Liver (tissue), 9 donors: Measurements from ENCODE around the gene FBXW9. TPM values are rescaled to one million over a fixed set of nuclear protein-coding genes. Genes with fewer than 3 reads are reported as not detected.

ENCODE experiments used
- DNase-seq: peaks from one replicate; pipeline ENCODE4 v3.0.0-alpha.2; 2017; ENCODE audit warnings: low spot score
- H3K27ac ChIP-seq, 2 donors: one replicate each; pipeline ENCODE4 v1.7.0; 2013; ENCODE audit warnings: inconsistent platforms in 2 of 2, low read length in 2 of 2, control low read depth in 1 of 2, low read depth in 1 of 2, mild to moderate bottlenecking in 1 of 2
- H3K27me3 ChIP-seq, 4 donors: one replicate each; pipeline versions ENCODE4 v1.6.1 to v1.7.0; 2013; ENCODE audit warnings: low read length in 3 of 4, inconsistent platforms in 1 of 4, mild to moderate bottlenecking in 1 of 4, moderate library complexity in 1 of 4; ENCODE audit not compliant: control insufficient read depth in 4 of 4, insufficient read depth in 4 of 4
- H3K36me3 ChIP-seq, 4 donors: one replicate each; pipeline versions ENCODE4 v1.6.1 to v1.7.0; 2013; ENCODE audit warnings: low read length in 3 of 4, mild to moderate bottlenecking in 3 of 4, low read depth in 1 of 4, moderate library complexity in 1 of 4; ENCODE audit not compliant: control insufficient read depth in 4 of 4, insufficient read depth in 3 of 4
- H3K4me1 ChIP-seq, 4 donors: one replicate each; pipeline versions ENCODE4 v1.6.1 to v1.7.0; 2013; ENCODE audit warnings: low read length in 3 of 4, mild to moderate bottlenecking in 3 of 4, moderate library complexity in 1 of 4; ENCODE audit not compliant: control insufficient read depth in 4 of 4, insufficient read depth in 4 of 4
- H3K4me3 ChIP-seq, 3 donors: one replicate each; pipeline versions ENCODE4 v1.6.1 to v1.7.0; 2013; ENCODE audit warnings: low read length in 3 of 3, control low read depth in 1 of 3, low read depth in 1 of 3, mild to moderate bottlenecking in 1 of 3
- H3K9ac ChIP-seq, 2 donors: one replicate each; pipeline ENCODE4 v1.7.0; 2013; ENCODE audit warnings: low read length in 2 of 2, mild to moderate bottlenecking in 2 of 2, moderate library complexity in 2 of 2, control low read depth in 1 of 2, low read depth in 1 of 2
- H3K9me3 ChIP-seq, 4 donors: one replicate each; pipeline versions ENCODE4 v1.6.1 to v1.7.0; 2013; ENCODE audit warnings: low read length in 3 of 4; ENCODE audit not compliant: control insufficient read depth in 4 of 4
- ATF3 ChIP-seq: IDR thresholded peaks from 2 replicates; pipeline ENCODE4 v1.6.1; 2016; ENCODE audit warnings: antibody characterized with exemption
- EGR1 ChIP-seq, 2 donors: IDR thresholded peaks; 2 replicates each; pipeline ENCODE4 v1.6.1; 2016 to 2018; ENCODE audit warnings: antibody characterized with exemption in 2 of 2, low read depth in 2 of 2
- FOXA1 ChIP-seq: IDR thresholded peaks from 2 replicates; pipeline ENCODE4 v1.6.1; 2016; ENCODE audit warnings: antibody characterized with exemption
- FOXA2 ChIP-seq: IDR thresholded peaks from 2 replicates; pipeline ENCODE4 v1.6.1; 2016; ENCODE audit warnings: antibody characterized with exemption
- GABPA ChIP-seq, 2 donors: IDR thresholded peaks in 1 of 2; conservative IDR thresholded peaks in 1 of 2; 2 replicates each; pipeline ENCODE4 v1.6.1; 2016; ENCODE audit warnings: antibody characterized with exemption in 2 of 2, mild to moderate bottlenecking in 1 of 2, moderate library complexity in 1 of 2
- HNF4A ChIP-seq, 2 donors: conservative IDR thresholded peaks; 2 replicates each; pipeline ENCODE4 v1.6.1; 2016; ENCODE audit warnings: antibody characterized with exemption in 2 of 2, mild to moderate bottlenecking in 2 of 2
- HNF4G ChIP-seq: IDR thresholded peaks from 2 replicates; pipeline ENCODE4 v1.6.1; 2016; ENCODE audit warnings: antibody characterized with exemption
- JUND ChIP-seq, 2 donors: IDR thresholded peaks; 2 replicates each; pipeline ENCODE4 v1.6.1; 2016; ENCODE audit warnings: antibody characterized with exemption in 2 of 2
- MAX ChIP-seq: IDR thresholded peaks from 2 replicates; pipeline ENCODE4 v1.6.1; 2016; ENCODE audit warnings: antibody characterized with exemption
- NR2F2 ChIP-seq: IDR thresholded peaks from 2 replicates; pipeline ENCODE4 v1.6.1; 2016; ENCODE audit warnings: antibody characterized with exemption
- RAD21 ChIP-seq, 2 donors: IDR thresholded peaks; 2 replicates each; pipeline ENCODE4 v1.6.1; 2016; ENCODE audit warnings: antibody characterized with exemption in 2 of 2, mild to moderate bottlenecking in 2 of 2
- REST ChIP-seq: IDR thresholded peaks from 2 replicates; pipeline ENCODE4 v1.6.1; 2016; ENCODE audit warnings: antibody characterized with exemption, mild to moderate bottlenecking
- RXRA ChIP-seq, 2 donors: IDR thresholded peaks; 2 replicates each; pipeline ENCODE4 v1.6.1; 2017 to 2018; ENCODE audit warnings: antibody characterized with exemption in 2 of 2, mild to moderate bottlenecking in 1 of 2
- SP1 ChIP-seq: IDR thresholded peaks from 2 replicates; pipeline ENCODE4 v1.6.1; 2018; ENCODE audit warnings: antibody characterized with exemption, mild to moderate bottlenecking
- TAF1 ChIP-seq: conservative IDR thresholded peaks from 2 replicates; pipeline ENCODE4 v1.6.1; 2016; ENCODE audit warnings: antibody characterized with exemption, mild to moderate bottlenecking
- YY1 ChIP-seq: IDR thresholded peaks from 2 replicates; pipeline ENCODE4 v1.6.1; 2016; ENCODE audit warnings: antibody characterized with exemption, mild to moderate bottlenecking
- WGBS: extraction: QIAGEN DNeasy Blood & Tissue Kit; methylation state at CpG from one replicate; pipeline ENCODE4 v1.1.7; 2013; 5-methylcytosine and 5-hydroxymethylcytosine counted together
- polyA plus RNA-seq, 2 donors: library from polyadenylated mRNA; stranded (reverse) in 1 of 2; unstranded in 1 of 2; fragments of 200-250 nt in 1 of 2; fragments of >200 nt in 1 of 2; fragmentation: Nextera tagmentation in 1 of 2; extraction: Ambion mirVana in 1 of 2; gene quantifications; one replicate each; pipeline versions ENCODE4 v1.2.1 to v1.2.3, GENCODE V29; 2013 to 2015
- total RNA-seq, 2 donors: library from RNA; depleted of rRNA; stranded (reverse); fragments of >200 nt; gene quantifications; one replicate each; pipeline ENCODE4 v1.2.3, GENCODE V29; 2014
- TF ChIP-seq, protein P1 (sequence below): fragments of 150-350 bp; IDR thresholded peaks from 2 replicates; pipeline ENCODE4 v1.5.1; 2017; ENCODE audit warnings: improper control_type of control experiment, low read depth, low read length; ENCODE audit not compliant: missing input control
- TF ChIP-seq, protein P2 (sequence below): IDR thresholded peaks from 2 replicates; pipeline ENCODE4 v1.6.1; 2016; ENCODE audit warnings: antibody characterized with exemption
- donor health status: healthy.
- donor health status: healthy.
- donor health status: healthy.
- donor health status: healthy.
- donor health status: healthy.

FBXW9 gene
- total and polyA plus RNA-seq, 4 donors: 2.3 to 4.0 (median 3.0) TPM

GRCh38 chr19:12672744-12673143, 23.7 kb downstream of the FBXW9 start:
- no peak overlapping the region for H3K9ac ChIP-seq
- no peak for DNase-seq
- H3K4me3 ChIP-seq: no peak overlapping the region
- no peaks in the 10 kb centered on the region for H3K27me3 ChIP-seq
- no peaks in the 10 kb centered on the region for H3K9me3 ChIP-seq
- H3K27ac ChIP-seq: no peak overlapping the region
- peaks cover 8 to 34% (median 17%) of the 10 kb centered on the region in 4 donors for H3K36me3 ChIP-seq
- TF ChIP-seq HNF4G (no peak), ATF3 (no peak), YY1 (no peak), GABPA (IDR thresholded peaks at IDR 0.05 in 1 of 2, conservative IDR thresholded peaks at IDR 0.05 in 1 of 2) (no peak), NR2F2 (no peak), REST (no peak), FOXA2 (no peak), HNF4A (conservative IDR thresholded peaks at IDR 0.05) (no peak), SP1 (no peak), MAX (no peak), RAD21 (IDR thresholded peaks at IDR 0.05) (no peak), TAF1 (no peak), EGR1 (IDR thresholded peaks at IDR 0.05; ENCODE audit: low read depth in 2 of 2) (no peak), RXRA (IDR thresholded peaks at IDR 0.05) (no peak), JUND (IDR thresholded peaks at IDR 0.05) (no peak), FOXA1 (no peak)
- TF ChIP-seq, protein P1, sequence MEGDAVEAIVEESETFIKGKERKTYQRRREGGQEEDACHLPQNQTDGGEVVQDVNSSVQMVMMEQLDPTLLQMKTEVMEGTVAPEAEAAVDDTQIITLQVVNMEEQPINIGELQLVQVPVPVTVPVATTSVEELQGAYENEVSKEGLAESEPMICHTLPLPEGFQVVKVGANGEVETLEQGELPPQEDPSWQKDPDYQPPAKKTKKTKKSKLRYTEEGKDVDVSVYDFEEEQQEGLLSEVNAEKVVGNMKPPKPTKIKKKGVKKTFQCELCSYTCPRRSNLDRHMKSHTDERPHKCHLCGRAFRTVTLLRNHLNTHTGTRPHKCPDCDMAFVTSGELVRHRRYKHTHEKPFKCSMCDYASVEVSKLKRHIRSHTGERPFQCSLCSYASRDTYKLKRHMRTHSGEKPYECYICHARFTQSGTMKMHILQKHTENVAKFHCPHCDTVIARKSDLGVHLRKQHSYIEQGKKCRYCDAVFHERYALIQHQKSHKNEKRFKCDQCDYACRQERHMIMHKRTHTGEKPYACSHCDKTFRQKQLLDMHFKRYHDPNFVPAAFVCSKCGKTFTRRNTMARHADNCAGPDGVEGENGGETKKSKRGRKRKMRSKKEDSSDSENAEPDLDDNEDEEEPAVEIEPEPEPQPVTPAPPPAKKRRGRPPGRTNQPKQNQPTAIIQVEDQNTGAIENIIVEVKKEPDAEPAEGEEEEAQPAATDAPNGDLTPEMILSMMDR: no peak
- 93% methylated on average over 10 of the region's 10 CpGs for WGBS
- H3K4me1 ChIP-seq: peaks cover 13 to 24% (median 22%) of the 10 kb centered on the region in 4 donors

DNA sequence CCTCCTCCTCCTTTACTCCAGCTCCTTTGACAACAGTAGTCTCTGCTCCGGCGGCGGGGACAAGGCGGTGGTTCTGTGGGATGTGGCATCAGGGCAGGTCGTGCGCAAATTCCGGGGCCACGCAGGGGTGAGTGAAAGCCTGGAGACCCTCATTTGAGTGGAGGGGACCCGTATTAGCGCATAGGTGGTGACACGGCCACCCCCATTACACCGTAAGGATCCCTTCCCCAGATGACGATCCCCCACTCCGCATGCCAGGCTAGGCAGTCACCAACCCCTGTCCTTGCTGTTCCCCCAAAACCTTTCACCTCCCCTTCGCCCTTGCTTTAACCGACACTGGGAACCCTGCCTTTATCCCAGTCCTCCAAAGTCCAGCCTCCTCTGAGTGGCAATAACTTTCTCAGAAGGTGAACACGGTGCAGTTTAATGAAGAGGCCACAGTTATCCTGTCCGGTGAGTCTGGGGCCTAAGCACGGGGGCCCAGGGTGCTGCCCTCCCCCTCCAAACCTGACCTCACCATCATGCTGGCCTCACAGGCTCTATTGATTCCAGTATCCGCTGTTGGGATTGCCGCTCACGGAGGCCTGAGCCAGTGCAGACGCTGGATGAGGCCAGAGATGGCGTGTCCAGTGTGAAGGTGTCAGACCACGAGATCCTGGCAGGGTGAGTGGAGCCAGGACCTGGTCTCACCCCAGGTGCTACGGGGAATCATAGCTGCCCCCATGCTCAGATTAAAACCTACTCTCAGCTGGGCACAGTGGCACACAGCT, 26.1 kb downstream of the FBXW9 start:
- Histone ChIP-seq H3K27ac (peak overlapping the region in 1 of 2 donors; percentile 96), H3K9ac (peak overlapping the region; percentile 88 to 97), H3K4me3 (peak overlapping the region; percentile 74 to 99 (median 89)), H3K27me3 (no peaks in the 10 kb centered on the region), H3K4me1 (peaks cover 17 to 45% (median 40%) of the 10 kb centered on the region in 4 donors), H3K9me3 (no peaks in the 10 kb centered on the region), H3K36me3 (peaks cover 3 to 18% (median 7%) of the 10 kb centered on the region in 4 donors)
- WGBS: 39% methylated on average over 26 of the region's 26 CpGs
- DNase-seq: no peak
- TF ChIP-seq, protein P1: no peak
- no peak for TF ChIP-seq GABPA (IDR thresholded peaks at IDR 0.05 in 1 of 2, conservative IDR thresholded peaks at IDR 0.05 in 1 of 2)
- no peak for TF ChIP-seq MAX
- TF ChIP-seq RXRA (IDR thresholded peaks at IDR 0.05): no peak
- no peak for TF ChIP-seq YY1
- TF ChIP-seq, protein P2, sequence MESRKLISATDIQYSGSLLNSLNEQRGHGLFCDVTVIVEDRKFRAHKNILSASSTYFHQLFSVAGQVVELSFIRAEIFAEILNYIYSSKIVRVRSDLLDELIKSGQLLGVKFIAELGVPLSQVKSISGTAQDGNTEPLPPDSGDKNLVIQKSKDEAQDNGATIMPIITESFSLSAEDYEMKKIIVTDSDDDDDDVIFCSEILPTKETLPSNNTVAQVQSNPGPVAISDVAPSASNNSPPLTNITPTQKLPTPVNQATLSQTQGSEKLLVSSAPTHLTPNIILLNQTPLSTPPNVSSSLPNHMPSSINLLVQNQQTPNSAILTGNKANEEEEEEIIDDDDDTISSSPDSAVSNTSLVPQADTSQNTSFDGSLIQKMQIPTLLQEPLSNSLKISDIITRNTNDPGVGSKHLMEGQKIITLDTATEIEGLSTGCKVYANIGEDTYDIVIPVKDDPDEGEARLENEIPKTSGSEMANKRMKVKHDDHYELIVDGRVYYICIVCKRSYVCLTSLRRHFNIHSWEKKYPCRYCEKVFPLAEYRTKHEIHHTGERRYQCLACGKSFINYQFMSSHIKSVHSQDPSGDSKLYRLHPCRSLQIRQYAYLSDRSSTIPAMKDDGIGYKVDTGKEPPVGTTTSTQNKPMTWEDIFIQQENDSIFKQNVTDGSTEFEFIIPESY: no peak
- TF ChIP-seq JUND (IDR thresholded peaks at IDR 0.05): no peak
